GM12892 (cell line): ENCODE results near the gene ISLR2.
"Not testable (repeated sequence)": the region's sequence is repeated elsewhere in the genome, so short reads cannot be mapped to it uniquely, and the experiment has no call there.

Source experiments
- DNase-seq: peaks from one replicate; pipeline ENCODE4 v3.0.0; 2011; ENCODE audit not compliant: insufficient read length
- FAIRE-seq: peaks from 2 replicates; lab custom pipeline; 2011; peaks lifted over from hg19 to GRCh38; lab: Jason Lieb, UNC
- POLR2A ChIP-seq: IDR thresholded peaks from 2 replicates; pipeline ENCODE4 v1.6.1; 2011; ENCODE audit warnings: low read depth, low read length, control low read depth
- POLR2AphosphoS5 ChIP-seq: IDR thresholded peaks from 2 replicates; pipeline ENCODE4 v1.6.1; 2011; ENCODE audit warnings: low read depth, low read length, control low read depth
- TAF1 ChIP-seq: IDR thresholded peaks from 2 replicates; pipeline ENCODE4 v1.6.1; 2011; ENCODE audit warnings: low read depth, mild to moderate bottlenecking, control low read depth, low read length, borderline replicate concordance

ISLR2 gene

DNA sequence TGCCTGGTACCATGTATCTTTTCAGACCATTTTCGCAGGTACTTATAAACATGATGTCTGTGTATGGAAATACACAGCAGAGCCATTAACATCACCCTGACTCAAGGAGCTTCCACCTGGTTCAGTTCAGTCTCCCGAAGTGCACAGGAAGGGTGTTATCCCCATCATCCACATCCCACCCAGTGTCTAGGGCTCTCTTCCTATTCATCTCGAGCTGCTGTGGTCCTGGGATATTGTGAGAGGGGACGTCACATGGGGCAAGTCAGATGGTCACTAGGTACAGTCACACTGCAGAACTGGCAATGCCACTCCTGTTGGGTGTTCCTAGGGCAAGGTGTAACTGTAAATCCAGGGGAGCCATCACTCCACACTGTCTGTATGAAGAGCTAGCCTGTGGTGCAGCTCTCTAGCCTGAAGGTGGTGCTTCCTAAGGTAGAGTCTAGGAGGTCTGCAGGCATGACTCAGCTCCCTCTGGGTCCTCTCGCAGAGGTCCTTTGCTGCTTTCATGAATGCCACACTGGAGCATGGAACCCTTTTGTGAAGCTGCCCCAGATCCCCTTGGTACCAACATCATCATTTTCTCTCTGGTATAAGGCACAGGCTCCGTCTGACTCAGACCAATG lies 13.9 kb downstream of the ISLR2 start:
- FAIRE-seq (peak; percentile 84), DNase-seq (no peak)
- TF ChIP-seq TAF1: no peak

DNA sequence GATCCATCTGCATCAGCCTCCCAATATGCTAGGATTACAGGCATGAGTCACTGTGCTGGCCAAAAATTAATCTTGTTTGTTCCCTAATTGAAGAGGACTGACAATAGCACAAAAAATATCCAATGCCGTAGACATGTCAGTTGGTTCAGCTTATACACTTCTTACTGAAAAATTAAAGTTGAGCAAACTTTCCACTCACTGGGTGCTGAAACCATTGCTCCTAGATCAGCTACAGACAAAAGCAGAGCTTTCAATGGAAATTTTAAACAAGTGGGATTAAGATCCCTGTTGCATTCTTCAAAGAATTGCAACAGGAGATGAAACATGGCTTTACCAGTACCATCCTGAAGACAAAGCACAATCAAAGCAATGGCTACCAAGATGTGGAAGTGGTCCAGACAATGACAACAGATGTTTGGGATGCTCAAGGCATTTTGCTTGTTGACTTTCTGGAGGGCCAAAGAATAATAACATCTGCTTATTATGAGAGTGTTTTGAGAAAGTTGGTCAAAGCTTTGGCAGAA lies 16.0 kb downstream of the ISLR2 start:
- no peak for TF ChIP-seq POLR2AphosphoS5
- DNase-seq: no peak
- FAIRE-seq: no peak

DNA sequence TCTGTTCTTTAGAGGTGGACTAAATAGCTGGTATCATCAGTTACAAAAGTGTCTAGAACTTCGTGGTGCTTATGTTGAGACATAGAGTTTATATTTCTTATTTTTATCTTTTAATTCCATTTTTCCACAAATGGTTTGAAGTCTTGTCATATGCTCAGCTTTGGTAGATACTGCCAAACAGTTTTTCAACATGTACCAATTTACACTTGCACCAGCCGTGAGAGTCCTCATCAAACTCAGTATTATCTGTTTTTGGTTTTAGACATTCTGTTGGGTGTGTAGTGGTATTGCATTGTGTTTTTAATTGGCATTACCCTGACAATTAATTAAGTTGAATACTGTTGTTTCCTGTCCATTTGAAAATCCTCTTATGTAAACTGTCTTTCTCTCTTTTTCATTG lies 16.7 kb downstream of the ISLR2 start:
- no peak for FAIRE-seq
- no peak for DNase-seq
- TF ChIP-seq POLR2AphosphoS5: no peak
- no peak for TF ChIP-seq POLR2A
- TF ChIP-seq TAF1: no peak

DNA sequence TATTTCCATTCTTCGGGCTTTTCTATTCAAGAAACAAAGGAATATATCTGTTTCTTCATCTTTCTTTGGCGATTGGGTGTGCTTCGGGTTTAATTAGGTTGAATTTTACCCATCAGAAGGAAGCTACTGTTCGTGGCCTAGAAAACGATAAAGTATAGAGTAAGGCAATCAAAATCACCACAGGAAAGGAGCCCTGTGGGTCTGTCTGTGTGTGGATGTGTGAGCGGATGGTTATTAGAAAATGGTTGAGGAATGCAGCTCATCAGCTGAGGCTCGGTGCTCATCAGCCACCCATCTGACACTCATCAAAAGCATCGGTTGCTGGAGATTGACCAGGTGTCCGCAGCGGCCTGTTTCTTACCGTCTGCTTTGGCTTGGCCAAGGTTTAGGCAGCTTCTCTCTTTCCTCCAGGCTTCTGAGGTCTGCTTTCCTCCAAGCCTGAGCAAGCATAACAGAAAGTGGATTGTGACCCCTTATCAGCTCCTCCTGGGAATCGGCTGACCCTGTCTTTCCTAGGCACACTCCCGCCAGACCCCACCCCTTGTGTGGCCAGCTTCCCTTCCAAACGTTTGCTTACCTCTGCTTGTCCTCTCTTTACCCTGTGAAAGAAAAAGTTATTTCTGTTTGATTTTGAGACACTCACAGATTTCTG lies 25.5 kb downstream of the ISLR2 start:
- no peak for FAIRE-seq
- no peak for DNase-seq
- no peak for TF ChIP-seq TAF1

DNA sequence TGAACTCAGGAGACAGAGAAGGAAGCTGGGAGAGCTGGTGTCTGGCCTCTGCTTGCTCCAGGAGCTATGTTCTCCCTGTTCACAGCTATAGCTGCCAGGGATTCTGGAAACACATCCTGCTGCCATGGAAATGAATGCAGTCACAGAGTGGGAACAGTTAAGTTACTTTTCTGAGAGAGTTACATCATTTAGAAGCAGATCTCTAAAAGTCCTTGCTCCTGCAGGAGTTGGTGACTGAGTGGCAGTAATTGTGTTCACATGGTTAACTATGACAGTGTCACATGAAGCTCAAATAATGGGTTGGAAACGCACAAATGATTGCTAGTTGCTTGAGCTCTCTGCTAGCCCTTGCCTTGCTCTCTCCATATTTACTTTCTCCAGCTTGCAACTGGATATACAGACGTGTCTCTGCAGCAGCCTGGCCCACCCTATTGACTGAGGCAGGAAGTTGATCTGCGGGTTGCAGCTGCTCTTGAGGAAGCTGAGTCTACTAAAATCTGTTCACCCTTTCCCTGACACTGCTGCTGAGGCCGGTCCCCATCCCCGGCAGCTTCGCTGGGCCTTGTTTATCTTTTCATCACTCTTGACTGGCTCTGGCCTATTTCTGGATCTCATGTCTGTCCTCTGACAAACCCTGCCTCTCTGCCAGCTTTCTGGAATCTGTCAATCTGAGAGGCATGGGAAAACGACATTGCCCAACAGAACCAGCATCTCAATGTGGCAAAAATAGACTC lies 26.5 kb downstream of the ISLR2 start:
- TF ChIP-seq POLR2A (no peak), TAF1 (no peak), POLR2AphosphoS5 (no peak)
- FAIRE-seq: peak; percentile 84

DNA sequence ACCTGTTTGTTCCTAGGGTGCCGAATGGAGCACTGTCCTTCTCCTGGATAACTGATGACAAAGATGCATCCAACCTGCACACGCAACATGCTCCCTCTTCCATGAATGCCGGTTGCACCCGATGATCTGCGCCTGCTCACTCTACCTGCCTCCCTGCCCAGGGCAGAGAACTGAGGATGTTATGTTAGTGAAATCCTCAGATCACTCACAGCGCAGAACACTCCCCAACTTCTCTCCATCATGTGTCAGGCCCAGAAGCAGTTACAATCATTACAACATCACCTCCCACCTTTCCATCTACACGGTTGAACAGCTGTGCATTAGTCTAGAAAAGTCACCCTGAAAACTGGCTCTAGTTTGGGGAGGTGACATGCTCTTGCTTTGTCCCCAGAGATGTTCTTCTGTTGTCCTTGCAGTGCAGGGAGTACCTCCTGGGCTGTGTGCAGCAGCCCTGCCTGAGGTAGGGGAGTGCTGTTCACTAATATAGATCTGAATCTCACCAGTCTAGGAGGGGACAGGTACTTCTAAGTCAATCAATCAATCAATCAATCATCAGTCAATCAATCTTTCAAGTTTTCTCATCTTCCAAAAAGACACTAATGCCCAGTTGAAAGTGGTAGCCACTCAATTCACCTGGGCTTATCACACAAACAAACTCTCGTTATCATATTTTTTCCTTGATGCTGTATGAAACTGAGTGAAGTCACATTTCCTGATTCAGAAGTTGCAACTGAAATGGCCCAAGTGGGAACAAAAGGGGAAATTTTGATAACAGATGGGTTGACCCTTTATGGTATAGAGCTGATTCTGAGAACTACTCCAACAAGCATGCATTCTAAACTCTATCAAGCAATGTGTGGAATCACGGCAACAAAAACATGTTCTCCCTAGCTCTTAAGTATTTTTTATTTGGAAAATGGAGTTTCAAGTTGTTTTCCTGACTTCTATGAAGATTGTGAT lies 27.8 kb downstream of the ISLR2 start:
- peak; percentile 81 for FAIRE-seq
- TF ChIP-seq POLR2A (no peak), POLR2AphosphoS5 (no peak), TAF1 (no peak)
- no peak for DNase-seq

More for the DNA sequence above, 26.5 kb downstream of the ISLR2 start:
- no peak for DNase-seq

DNA sequence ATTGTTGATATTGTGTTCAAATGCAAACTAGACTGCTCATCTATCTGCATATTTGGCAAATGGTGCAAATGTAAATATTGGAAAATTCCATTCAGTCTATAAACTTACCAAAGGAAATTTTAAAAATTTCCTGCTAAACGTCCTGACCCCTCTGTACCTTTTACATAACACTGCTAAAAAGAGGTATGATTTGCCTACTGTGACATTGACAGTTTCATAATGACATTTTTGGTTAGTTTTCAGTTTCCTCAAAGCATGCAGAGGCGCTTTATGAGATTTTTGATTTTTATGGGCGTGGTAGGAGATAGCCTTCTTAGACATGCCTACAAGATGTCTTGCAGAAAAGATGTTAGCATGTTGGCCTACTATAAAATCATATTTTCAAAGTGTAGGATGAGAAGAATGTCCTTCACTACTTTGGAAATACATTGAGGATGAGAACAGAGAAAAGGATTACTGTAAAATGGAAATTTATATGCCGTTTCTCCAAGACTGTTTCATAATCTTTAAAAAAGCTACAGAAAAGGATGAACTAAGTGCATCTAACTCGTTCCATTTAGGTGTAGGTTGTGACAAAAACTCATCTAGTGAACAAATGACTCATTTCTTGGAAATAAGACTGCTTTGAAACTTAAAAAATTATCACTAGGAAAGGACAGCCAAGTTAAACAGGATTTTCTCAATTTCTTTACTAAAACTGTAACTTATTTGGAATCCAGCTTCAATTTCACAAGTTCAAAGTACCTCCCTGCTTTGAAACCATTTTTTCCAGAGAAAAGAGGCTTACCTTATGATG lies 28.7 kb downstream of the ISLR2 start:
- no peak for DNase-seq
- no peak for TF ChIP-seq POLR2AphosphoS5
- peak; percentile 91 for FAIRE-seq

DNA sequence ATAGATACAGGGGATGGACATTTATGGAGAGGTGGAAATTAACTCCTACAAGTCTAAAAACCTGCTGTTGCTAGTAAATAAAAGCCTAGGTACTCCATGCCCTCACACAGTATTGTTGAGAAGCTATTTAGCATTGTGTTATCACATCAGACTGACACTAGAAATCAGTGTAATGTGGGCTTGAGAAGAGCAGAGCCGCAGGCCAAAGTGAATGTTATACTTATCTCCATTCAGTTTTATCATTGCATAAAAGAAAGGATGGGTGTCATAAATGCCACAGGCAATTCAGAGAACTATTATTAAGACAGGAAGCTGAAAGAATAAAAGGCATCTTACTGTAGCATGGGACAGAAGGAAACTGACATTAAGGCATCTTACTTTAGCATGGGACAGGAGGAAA lies 29.4 kb downstream of the ISLR2 start:
- DNase-seq (no peak), FAIRE-seq (peak; percentile 56)
- no peak for TF ChIP-seq POLR2A
- TF ChIP-seq TAF1: no peak
- TF ChIP-seq POLR2AphosphoS5: no peak

DNA sequence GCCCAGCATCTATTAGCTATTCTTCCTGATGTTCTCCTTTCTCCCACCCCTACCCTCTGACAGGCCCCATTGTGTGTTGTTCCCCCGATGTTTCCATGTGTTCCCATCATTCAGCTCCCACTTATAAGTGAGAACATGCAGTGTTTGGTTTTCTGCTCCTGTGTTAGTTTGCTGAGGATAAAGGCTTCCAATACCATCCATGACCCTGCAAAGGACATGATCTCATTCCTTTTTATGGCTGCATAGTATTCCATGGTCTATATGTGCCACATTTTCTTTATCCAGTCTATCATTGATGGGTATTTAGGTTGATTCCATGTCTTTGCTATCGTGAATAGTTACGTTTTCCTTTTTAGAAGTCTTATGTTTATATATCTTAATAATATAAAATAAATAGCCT lies 30.0 kb downstream of the ISLR2 start:
- not testable (repeated sequence) for FAIRE-seq, DNase-seq

DNA sequence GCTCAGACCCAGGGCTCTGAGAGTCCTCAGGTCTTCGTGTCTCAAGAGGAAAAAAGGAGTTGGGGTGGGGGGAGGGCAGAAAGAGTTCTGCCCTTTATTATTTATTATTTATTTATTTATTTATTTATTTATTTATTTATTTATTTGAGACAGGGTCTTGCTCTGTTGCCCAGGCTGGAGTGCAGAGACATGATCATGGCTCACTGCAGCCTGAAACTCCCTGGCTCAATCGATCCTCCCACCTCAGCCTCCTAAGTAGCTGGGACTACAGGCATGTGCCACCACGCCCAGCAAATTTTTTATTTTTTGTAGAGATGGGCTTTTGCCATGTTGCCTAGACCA lies 31.8 kb downstream of the ISLR2 start:
- DNase-seq, FAIRE-seq: not testable (repeated sequence)

DNA sequence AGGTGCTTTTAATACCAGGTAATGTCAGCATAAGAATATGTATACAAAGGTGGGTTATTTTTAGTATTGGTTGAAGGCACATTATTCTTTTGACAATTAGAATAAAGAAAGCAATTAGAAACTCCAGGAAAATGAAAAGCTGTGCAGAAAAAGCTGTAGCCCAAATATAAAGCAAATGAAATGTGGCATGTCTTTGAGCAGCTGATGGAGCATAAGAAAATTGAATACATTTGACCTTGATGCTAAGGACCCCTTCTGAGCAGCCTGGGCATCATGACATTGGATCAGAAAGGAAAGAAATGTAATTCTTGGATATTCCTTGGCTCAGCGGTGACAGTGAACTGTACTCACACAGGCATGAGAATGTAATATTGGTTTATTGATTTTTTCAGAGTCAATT lies 35.1 kb downstream of the ISLR2 start:
- FAIRE-seq (no peak), DNase-seq (no peak)
- TF ChIP-seq POLR2AphosphoS5 (no peak), TAF1 (no peak), POLR2A (no peak)
